ENCODE measurements around the gene TEX264.

GRCh38 chr3:51659942-51660341 is 11.1 kb upstream of the TEX264 start:
- no peak for TF ChIP-seq CTCF (IDR thresholded peaks at IDR 0.05; ENCODE audit: low read length)
- no peak for TF ChIP-seq EZH2 (IDR thresholded peaks at IDR 0.05; ENCODE audit: borderline replicate concordance, low read length)
